ENCODE results near the gene FAM24A. TPM values are rescaled to one million over a fixed set of nuclear protein-coding genes. Genes with fewer than 3 reads are reported as not detected.

FAM24A gene
- polyA plus RNA-seq, 1 experiment: not detected

DNA sequence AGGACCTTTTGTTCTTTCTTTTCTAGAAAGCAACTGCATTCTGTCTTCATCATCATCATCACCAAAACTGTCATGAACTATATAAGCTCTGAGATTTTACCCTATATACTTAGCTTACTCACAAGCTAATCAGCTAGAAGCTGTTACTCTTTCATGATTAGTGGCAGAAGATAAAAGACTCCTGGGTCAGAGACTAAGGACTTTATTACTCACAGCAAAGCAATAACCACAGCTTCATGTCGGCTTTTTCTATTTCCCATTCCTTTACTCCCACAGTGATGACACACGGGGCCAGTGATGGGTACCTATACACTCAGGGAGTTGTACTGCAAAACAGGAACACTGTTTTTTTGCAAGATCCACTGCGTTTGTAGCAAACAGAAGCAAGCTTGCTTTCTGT is 52.0 kb downstream of the FAM24A start:
- no peaks in the 10 kb centered on the region; the same call in 1 of the 2 replicates for H3K9me3 ChIP-seq (ENCODE audit: control insufficient read depth, insufficient read depth, low read length)
- DNase-seq (ENCODE audit: low read depth, low spot score): no peak
- no peaks in the 10 kb centered on the region for H3K27me3 ChIP-seq (ENCODE audit: control insufficient read depth, insufficient read depth, low read length)
- no peak overlapping the region for H3K4me3 ChIP-seq (ENCODE audit: low read depth, low read length)
- no peak overlapping the region for H3K27ac ChIP-seq (ENCODE audit: low read depth, low read length)
- ChIA-PET CTCF (interaction anchor here (0.7 to 1.2 kb wide), 2 partner anchors 17 to 20 kb away, joined by 3 to 11 read pairs; partner anchors contain the start of gene PSTK), POLR2A (no interaction called here)
- no peak for TF ChIP-seq CTCF (IDR thresholded peaks at IDR 0.05; ENCODE audit: low read depth, low read length)

Other genes with a start within 250 kb of the FAM24A start
- gene C10orf120, start 210.8 kb upstream of the FAM24A start, polyA plus RNA-seq (2011; rRNA removed): not detected in 2 replicates
- gene CUZD1, start 64.8 kb upstream of the FAM24A start, polyA plus RNA-seq (2011; rRNA removed): 0.96 and 1.5 TPM in 2 replicates
- 4.0 and 4.6 TPM in 2 replicates for gene FAM24B, start 31.0 kb upstream of the FAM24A start, polyA plus RNA-seq (2011; rRNA removed)
- gene C10orf88, start 43.6 kb downstream of the FAM24A start, polyA plus RNA-seq (2011; rRNA removed): 7.5 and 8.6 TPM in 2 replicates
- 4.8 and 5.1 TPM in 2 replicates for gene PSTK, start 69.8 kb downstream of the FAM24A start, polyA plus RNA-seq (2011; rRNA removed)
- gene IKZF5, start 98.2 kb downstream of the FAM24A start, polyA plus RNA-seq (2011; rRNA removed): 6.6 and 7.8 TPM in 2 replicates
- gene ACADSB, start 98.4 kb downstream of the FAM24A start, polyA plus RNA-seq (2011; rRNA removed): 12.5 and 16.1 TPM in 2 replicates
- gene HMX3, start 225.4 kb downstream of the FAM24A start, polyA plus RNA-seq (2011; rRNA removed): not detected in 2 replicates
- not detected in 2 replicates for gene HMX2, start 237.5 kb downstream of the FAM24A start, polyA plus RNA-seq (2011; rRNA removed)
- gene BUB3, start 243.8 kb downstream of the FAM24A start, polyA plus RNA-seq (2011; rRNA removed): 131 and 135 TPM in 2 replicates